ENCODE results near the gene TBC1D17.

TBC1D17 gene

GRCh38 chr19:49887665-49888509, 10.4 kb downstream of the TBC1D17 start:
- in situ Hi-C loops (cut with HindIII; ENCODE audit: low pct_unique_long_range_greater_than_20kb, low sequenced_read_pairs) = no loop called here
- no peak for TF ChIP-seq JUND (IDR thresholded peaks at IDR 0.05; ENCODE audit: low read depth)

DNA sequence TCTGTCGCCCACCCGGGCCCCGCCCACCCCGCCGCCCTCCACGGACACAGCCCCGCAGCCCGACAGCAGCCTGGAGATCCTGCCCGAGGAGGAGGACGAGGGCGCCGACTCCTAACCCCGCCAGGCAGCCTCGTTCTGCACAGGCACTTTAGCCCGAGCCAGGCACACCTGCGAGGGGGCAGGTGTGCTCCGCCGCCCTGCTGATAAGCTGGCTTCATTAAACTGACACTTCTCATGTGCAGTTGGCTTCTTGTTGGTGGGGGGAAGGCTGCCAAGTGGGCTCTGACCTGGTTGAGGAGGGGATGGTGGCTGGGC, 11.0 kb downstream of the TBC1D17 start:
- DNase-seq (ENCODE audit: low read depth in 1 of 2, low spot score in 1 of 2) = no peak
- TF ChIP-seq JUND (IDR thresholded peaks at IDR 0.05; ENCODE audit: low read depth) = no peak
- in situ Hi-C loops (cut with HindIII; ENCODE audit: low pct_unique_long_range_greater_than_20kb, low sequenced_read_pairs) = no loop called here

More at GRCh38 chr19:49887665-49888509, 10.4 kb downstream of the TBC1D17 start:
- no peak for DNase-seq (ENCODE audit: low read depth in 1 of 2, low spot score in 1 of 2)

DNA sequence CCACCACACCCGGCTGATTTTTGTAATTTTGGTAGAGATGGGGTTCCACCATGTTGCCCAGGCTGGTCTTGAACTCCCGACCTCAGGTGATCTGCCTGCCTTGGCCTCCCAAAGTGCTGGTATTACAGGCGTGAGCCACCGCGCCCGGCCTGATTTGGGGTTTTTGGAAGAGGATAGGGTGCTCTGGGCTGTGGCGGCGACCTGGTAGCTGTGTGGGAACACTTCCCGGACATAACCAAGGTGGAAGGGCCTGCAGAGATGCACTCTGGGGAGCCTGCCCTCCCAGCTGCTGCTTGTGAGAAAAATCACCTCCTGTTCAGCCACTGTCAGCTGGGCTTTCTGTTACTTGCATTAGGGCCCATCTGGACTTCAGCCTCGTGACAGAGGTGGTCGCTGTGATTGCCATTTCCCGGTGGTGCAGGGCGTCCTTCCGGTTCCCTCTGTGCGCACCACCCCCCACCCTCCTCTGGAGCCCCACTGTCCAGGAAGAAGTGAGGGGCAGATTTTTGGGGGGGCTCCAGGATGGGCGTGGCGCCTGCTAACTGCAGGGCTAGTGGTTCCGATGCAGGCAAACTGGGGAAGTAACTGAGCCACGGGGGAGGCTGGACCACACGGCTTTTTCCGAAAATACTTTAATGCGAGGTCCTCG, 11.7 kb downstream of the TBC1D17 start:
- in situ Hi-C loops (cut with HindIII; ENCODE audit: low pct_unique_long_range_greater_than_20kb, low sequenced_read_pairs) = no loop called here
- no peak for TF ChIP-seq JUND (IDR thresholded peaks at IDR 0.05; ENCODE audit: low read depth)
- no peak for DNase-seq (ENCODE audit: low read depth in 1 of 2, low spot score in 1 of 2)

DNA sequence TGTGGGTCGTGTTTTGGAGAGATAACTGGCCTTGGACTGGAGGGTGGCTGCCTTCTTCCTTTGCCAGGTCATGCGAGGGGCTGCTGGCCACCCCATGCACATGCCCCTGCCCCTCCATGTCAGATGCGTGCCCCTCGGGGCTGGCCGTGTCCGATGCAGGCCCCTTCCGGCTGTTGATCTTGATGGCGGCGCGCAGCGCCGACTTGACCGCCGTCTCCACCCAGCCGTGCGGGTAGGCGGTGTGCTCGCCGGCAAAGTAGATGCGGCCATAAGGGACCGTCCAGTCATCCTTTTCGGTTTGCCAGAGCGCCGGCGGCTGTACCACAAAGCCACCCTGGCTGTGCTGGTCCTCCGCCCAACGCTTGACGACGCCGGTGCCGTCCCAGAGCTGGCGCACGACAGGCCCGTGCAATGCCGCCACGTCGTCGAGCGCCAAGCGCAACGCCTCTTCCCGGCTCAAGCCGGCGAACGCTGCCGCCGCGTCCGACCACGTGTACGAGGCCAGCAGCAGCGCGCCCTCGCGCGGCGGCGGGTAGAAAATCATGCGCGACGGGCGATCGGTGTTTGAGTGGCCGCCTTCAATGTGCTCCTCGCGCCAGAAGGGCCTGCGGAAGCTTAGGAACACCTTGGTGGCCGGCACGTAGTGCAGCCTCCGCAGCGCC, 12.3 kb downstream of the TBC1D17 start:
- TF ChIP-seq JUND (IDR thresholded peaks at IDR 0.05; ENCODE audit: low read depth) = no peak
- no peak for DNase-seq (ENCODE audit: low read depth in 1 of 2, low spot score in 1 of 2)
- in situ Hi-C loops (cut with HindIII; ENCODE audit: low pct_unique_long_range_greater_than_20kb, low sequenced_read_pairs) = no loop called here

- in situ Hi-C loops (cut with HindIII; ENCODE audit: low pct_unique_long_range_greater_than_20kb, low sequenced_read_pairs) = no loop called here
- no peak for DNase-seq (ENCODE audit: low read depth in 1 of 2, low spot score in 1 of 2)
- no peak for TF ChIP-seq JUND (IDR thresholded peaks at IDR 0.05; ENCODE audit: low read depth)
Observed at GRCh38 chr19:49890349-49891311, 13.1 kb downstream of the TBC1D17 start.

DNA sequence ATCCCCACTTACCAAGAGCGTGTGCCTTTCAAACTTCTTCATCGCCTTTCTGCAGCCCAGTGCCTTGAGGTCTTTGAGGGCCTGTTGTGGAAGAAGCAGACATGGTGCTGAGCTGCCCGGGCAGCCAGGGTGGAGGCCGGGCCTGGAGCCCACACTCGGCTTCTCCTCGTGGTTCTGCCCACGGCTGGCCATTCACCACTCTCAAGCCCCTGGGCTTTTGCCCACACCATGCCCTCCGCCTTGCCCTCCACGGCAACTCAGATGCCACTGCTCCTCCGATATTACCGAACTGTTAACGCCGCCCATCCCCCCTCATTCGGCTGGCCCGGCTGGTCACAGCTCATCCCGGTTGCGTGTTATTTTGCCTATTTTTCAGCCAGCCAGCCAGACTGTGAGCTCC, 13.9 kb downstream of the TBC1D17 start:
- no peak for TF ChIP-seq JUND (IDR thresholded peaks at IDR 0.05; ENCODE audit: low read depth)
- in situ Hi-C loops (cut with HindIII; ENCODE audit: low pct_unique_long_range_greater_than_20kb, low sequenced_read_pairs) = no loop called here
- no peak for DNase-seq (ENCODE audit: low read depth in 1 of 2, low spot score in 1 of 2)

DNA sequence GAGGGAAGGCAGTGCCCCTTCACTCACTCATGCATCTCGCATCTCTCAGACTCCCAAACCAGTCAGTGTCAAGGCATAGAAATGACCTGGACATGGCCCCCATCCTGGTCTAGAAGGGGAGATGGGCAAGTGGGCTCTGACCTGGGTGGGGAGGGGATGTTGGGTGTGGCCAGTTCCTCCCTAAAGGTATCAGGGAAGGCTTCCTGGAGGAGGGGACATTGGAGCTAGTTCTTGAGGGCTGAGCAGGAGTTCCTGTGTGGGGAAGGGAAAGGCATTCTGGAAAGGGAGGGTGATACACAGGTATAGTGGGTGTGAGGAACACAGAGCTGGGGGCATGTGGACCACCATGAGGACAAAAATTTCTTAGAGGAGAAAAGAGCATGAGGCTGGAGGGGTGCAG, 15.2 kb downstream of the TBC1D17 start:
- in situ Hi-C loops (cut with HindIII; ENCODE audit: low pct_unique_long_range_greater_than_20kb, low sequenced_read_pairs) = no loop called here
- no peak for TF ChIP-seq JUND (IDR thresholded peaks at IDR 0.05; ENCODE audit: low read depth)
- no peak for DNase-seq (ENCODE audit: low read depth in 1 of 2, low spot score in 1 of 2)

GRCh38 chr19:49894011-49894664, 16.6 kb downstream of the TBC1D17 start:
- in situ Hi-C loops (cut with HindIII; ENCODE audit: low pct_unique_long_range_greater_than_20kb, low sequenced_read_pairs) = no loop called here
- TF ChIP-seq JUND (IDR thresholded peaks at IDR 0.05; ENCODE audit: low read depth) = no peak
- no peak for DNase-seq (ENCODE audit: low read depth in 1 of 2, low spot score in 1 of 2)

GRCh38 chr19:49894879-49895565, 17.5 kb downstream of the TBC1D17 start:
- in situ Hi-C loops (cut with HindIII; ENCODE audit: low pct_unique_long_range_greater_than_20kb, low sequenced_read_pairs) = no loop called here
- no peak for TF ChIP-seq JUND (IDR thresholded peaks at IDR 0.05; ENCODE audit: low read depth)
- DNase-seq (ENCODE audit: low read depth in 1 of 2, low spot score in 1 of 2) = no peak

GRCh38 chr19:49895566-49896297, 18.2 kb downstream of the TBC1D17 start:
- TF ChIP-seq JUND (IDR thresholded peaks at IDR 0.05; ENCODE audit: low read depth) = no peak
- in situ Hi-C loops (cut with HindIII; ENCODE audit: low pct_unique_long_range_greater_than_20kb, low sequenced_read_pairs) = no loop called here
- DNase-seq (ENCODE audit: low read depth in 1 of 2, low spot score in 1 of 2) = no peak

Measured in T47D (cell line).